Pancreas (tissue), 10 donors: ENCODE data around the gene NEO1. TPM values are rescaled to one million over a fixed set of nuclear protein-coding genes. Genes with fewer than 3 reads are reported as not detected.

Experiments
- ATAC-seq, 4 donors: fragments of 200-7000 bp; cut with Tn5 transposase; one replicate each; pipeline versions ENCODE4 v1.8.0 to v1.9.1; 2020; ENCODE audit warnings: mild to moderate bottlenecking in 4 of 4, moderate library complexity in 4 of 4
- DNase-seq, 6 donors: peaks; one replicate each; pipeline ENCODE4 v3.0.0-alpha.2; 2020
- FAIRE-seq: peaks from 2 replicates; lab custom pipeline; 2012; peaks lifted over from hg19 to GRCh38; lab: Jason Lieb, UNC
- H3K27ac ChIP-seq, 4 donors: fragments of 200-600 bp; sonication (generic); 1 replicate in 3 of 4; 2 replicates in 1 of 4; pipeline versions ENCODE4 v1.5.0 to v1.8.0; 2020
- H3K27me3 ChIP-seq, 4 donors: fragments of 200-600 bp; one replicate each; pipeline ENCODE4 v1.8.0; 2021
- H3K36me3 ChIP-seq, 3 donors: fragments of 200-600 bp; sonication (generic) in 1 of 3; one replicate each; pipeline versions ENCODE4 v1.5.0 to v1.8.0; 2020 to 2021
- H3K4me1 ChIP-seq, 3 donors: fragments of 200-600 bp; one replicate each; pipeline ENCODE4 v1.8.0; 2021
- H3K4me3 ChIP-seq, 4 donors: fragments of 200-600 bp; sonication (generic) in 2 of 4; one replicate each; pipeline versions ENCODE4 v1.5.0 to v1.8.0; 2020 to 2021
- H3K9me3 ChIP-seq, 4 donors: fragments of 200-600 bp; one replicate each; pipeline ENCODE4 v1.8.0; 2021
- CTCF ChIP-seq, 4 donors: fragments of 200-600 bp; sonication (generic) in 3 of 4; IDR thresholded peaks; one replicate each; pipeline versions ENCODE4 v1.5.0 to v1.8.0; 2021; ENCODE audit warnings: antibody characterized with exemption in 4 of 4
- WGBS, 2 donors: extraction: QIAGEN DNeasy Blood & Tissue Kit; methylation state at CpG; one replicate each; pipeline ENCODE4 v1.1.7; 2013; 5-methylcytosine and 5-hydroxymethylcytosine counted together
- intact Hi-C, 3 donors: fragments of 100-400 bp; cut with DNase I; formaldehyde crosslinking; loops; one replicate each; pipeline versions ENCODE4 v1.11.1 to v1.14.2; 2022
- polyA plus RNA-seq, 2 donors: library from polyadenylated mRNA; stranded (reverse); fragments of 200-250 nt; gene quantifications; one replicate each; pipeline ENCODE4 v1.2.3, GENCODE V29; 2013
- total RNA-seq, 6 donors: library from RNA; stranded (reverse); fragmentation: NEBNext Ultra II Directional in 4 of 6; extraction: Animal tissue kit (Norgen Biotek cat#: 25700) in 4 of 6; gene quantifications; one replicate each; pipeline versions ENCODE4 v1.2.1 to v1.2.4, GENCODE V29; 2021 to 2023
- donor health status: healthy with polysubstance abuse.
- donor health status: DM: no; HTN: no; CAD: no; lungs with moderate emphysema.
- donor health status: DM: no; HTN: no; CAD: no.
- donor health status: control.
- donor health status: control.
- donor health status: Bipolar disorder and iron deficiency.
- donor health status: DM: yes; HTN: yes; CAD: no.
- donor health status: DM: no; HTN: no; CAD: no.
- donor health status: DM: no; HTN: no; CAD: no.
- donor health status: DM: yes; HTN: yes; CAD: no.

Gene NEO1
- total and polyA plus RNA-seq, 8 donors: 7.1 to 30.7 (median 19.6) TPM

GRCh38 chr15:73328981-73329380, 276.7 kb downstream of the NEO1 start:
- no peak for ATAC-seq
- TF ChIP-seq CTCF (IDR thresholded peaks at IDR 0.05): no peak
- Histone ChIP-seq H3K4me1 (no peaks in the 10 kb centered on the region), H3K27ac (no peak overlapping the region), H3K27me3 (no peaks in the 10 kb centered on the region), H3K36me3 (no peaks in the 10 kb centered on the region), H3K9me3 (no peaks in the 10 kb centered on the region), H3K4me3 (no peak overlapping the region)
- intact Hi-C loops: no loop called here
- FAIRE-seq: no peak
- 78 to 86% methylated on average over 10 of the region's 10 CpGs for WGBS, 2 donors
- DNase-seq: peak in 1 of 6 donors; percentile 52

DNA sequence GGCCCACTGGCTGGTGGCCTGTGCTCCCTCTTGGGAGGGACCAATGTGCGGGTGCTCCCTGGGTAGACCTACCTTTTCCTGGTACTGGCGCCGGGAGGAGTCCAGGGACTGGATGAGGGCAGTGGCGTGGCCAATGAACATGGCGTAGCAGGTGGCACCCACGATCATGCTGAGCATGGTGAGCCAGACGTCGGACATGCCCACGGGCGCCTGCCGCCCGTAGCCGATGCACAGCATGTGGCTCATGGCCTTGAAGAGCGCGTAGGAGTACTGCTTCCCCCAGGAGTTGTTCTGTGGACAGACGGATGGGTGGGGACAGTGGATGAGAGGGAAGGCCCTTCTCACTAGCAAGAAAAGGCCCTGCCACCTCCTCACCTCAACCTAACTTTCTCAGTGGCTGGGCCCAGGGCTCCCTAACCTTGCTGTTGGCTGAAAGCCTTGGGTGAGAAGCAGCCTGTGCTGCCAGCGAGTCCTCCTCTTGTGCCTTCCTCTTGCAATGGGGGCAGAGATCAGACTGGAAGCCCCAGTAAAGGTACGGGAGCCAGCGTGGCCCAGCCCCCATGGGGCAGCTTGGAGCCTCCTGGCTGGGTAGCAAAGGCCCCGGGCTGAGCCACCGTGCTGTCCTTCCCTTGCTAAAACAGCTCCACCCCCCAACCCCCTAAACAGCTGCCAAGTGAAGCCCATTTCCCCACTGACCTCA, 277.4 kb downstream of the NEO1 start:
- no peak for ATAC-seq
- H3K4me3 ChIP-seq: no peak overlapping the region
- peak in 2 of 6 donors; percentile 37 to 55 for DNase-seq
- no peaks in the 10 kb centered on the region for H3K36me3 ChIP-seq
- intact Hi-C loops: no loop called here
- FAIRE-seq: no peak
- H3K4me1 ChIP-seq: no peaks in the 10 kb centered on the region
- H3K27ac ChIP-seq: no peak overlapping the region
- WGBS, 2 donors: 81 to 82% methylated on average over 21 of the region's 21 CpGs
- H3K27me3 ChIP-seq: no peaks in the 10 kb centered on the region
- H3K9me3 ChIP-seq: no peaks in the 10 kb centered on the region
- no peak for TF ChIP-seq CTCF (IDR thresholded peaks at IDR 0.05)

GRCh38 chr15:73330206-73331051, 278.2 kb downstream of the NEO1 start:
- intact Hi-C loops: no loop called here
- no peaks in the 10 kb centered on the region for H3K9me3 ChIP-seq
- no peaks in the 10 kb centered on the region for H3K4me1 ChIP-seq
- no peak overlapping the region for H3K4me3 ChIP-seq
- no peak for ATAC-seq
- 76 to 80% methylated on average over 15 of the region's 15 CpGs for WGBS, 2 donors
- no peak overlapping the region for H3K27ac ChIP-seq
- DNase-seq: peak in 2 of 6 donors; percentile 31 to 43
- no peak for TF ChIP-seq CTCF (IDR thresholded peaks at IDR 0.05)
- no peaks in the 10 kb centered on the region for H3K27me3 ChIP-seq
- no peaks in the 10 kb centered on the region for H3K36me3 ChIP-seq
- FAIRE-seq: no peak

DNA sequence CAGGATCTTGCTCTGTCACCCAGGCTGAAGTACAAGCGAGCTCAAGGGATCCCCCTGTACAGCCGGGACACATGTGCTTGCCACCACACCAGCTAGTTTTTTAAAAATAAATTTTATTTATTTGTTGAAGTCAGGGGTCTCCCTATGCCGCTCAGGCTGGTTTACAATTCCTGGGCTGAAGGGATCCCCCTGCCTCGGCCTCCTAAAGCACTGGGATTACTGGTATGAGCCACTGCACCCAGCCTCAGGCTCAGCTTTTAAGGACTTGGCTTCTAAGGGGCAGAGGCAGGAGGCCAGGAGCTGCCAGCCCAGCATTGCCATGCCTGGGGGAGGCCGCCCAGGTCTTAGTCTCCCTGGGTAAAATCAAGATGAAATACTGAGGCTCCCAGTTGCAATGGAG, 279.2 kb downstream of the NEO1 start:
- Histone ChIP-seq H3K27me3 (no peaks in the 10 kb centered on the region), H3K36me3 (no peaks in the 10 kb centered on the region), H3K4me1 (no peaks in the 10 kb centered on the region), H3K9me3 (no peaks in the 10 kb centered on the region), H3K4me3 (no peak overlapping the region), H3K27ac (no peak overlapping the region)
- no peak for FAIRE-seq
- TF ChIP-seq CTCF (IDR thresholded peaks at IDR 0.05): no peak
- WGBS, 2 donors: 82 to 83% methylated on average over 5 of the region's 5 CpGs
- DNase-seq: peak in 2 of 6 donors; percentile 9 to 30
- intact Hi-C loops: no loop called here
- no peak for ATAC-seq
